Right lobe of liver (tissue), 4 donors: ENCODE data around the gene TAB2.

Source experiments
- POLR2A ChIP-seq: fragments of 450-650 bp; IDR thresholded peaks from one replicate; pipeline ENCODE4 v1.6.1; 2017; ENCODE audit warnings: antibody characterized with exemption, mild to moderate bottlenecking
- TF ChIP-seq, protein P1 (sequence below), 4 donors: fragments of 200-600 bp in 3 of 4; fragments of 450-650 bp in 1 of 4; IDR thresholded peaks; one replicate each; pipeline versions ENCODE4 v1.5.1 to v1.8.0; 2016 to 2022; ENCODE audit warnings: antibody characterized with exemption in 4 of 4, mild to moderate bottlenecking in 2 of 4
- donor health status: DM: no; HTN: no; CAD: no.
- donor health status: DM: no; HTN: no; CAD: no.
- donor health status: DM: no; HTN: yes; CAD: no.

DNA sequence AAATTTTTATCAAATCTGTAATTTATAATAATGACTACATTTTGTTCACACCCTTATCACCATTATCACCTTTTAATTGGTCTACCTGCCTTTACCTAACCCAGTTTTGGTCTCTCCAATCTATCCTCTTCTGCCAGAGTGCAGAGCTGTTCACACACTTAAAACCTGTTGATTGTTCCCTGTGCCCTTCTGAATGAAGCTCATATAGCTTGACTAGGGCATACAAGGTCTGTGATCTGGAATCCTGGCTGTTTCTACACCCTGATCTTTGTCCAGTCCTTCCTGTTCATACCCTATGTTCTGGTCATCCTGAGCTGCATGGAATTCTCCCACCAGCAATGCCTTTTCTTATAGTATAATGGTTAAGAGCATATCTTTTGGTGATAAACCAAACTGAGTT, 53.6 kb downstream of the TAB2 start:
- TF ChIP-seq, protein P1, sequence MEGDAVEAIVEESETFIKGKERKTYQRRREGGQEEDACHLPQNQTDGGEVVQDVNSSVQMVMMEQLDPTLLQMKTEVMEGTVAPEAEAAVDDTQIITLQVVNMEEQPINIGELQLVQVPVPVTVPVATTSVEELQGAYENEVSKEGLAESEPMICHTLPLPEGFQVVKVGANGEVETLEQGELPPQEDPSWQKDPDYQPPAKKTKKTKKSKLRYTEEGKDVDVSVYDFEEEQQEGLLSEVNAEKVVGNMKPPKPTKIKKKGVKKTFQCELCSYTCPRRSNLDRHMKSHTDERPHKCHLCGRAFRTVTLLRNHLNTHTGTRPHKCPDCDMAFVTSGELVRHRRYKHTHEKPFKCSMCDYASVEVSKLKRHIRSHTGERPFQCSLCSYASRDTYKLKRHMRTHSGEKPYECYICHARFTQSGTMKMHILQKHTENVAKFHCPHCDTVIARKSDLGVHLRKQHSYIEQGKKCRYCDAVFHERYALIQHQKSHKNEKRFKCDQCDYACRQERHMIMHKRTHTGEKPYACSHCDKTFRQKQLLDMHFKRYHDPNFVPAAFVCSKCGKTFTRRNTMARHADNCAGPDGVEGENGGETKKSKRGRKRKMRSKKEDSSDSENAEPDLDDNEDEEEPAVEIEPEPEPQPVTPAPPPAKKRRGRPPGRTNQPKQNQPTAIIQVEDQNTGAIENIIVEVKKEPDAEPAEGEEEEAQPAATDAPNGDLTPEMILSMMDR (IDR thresholded peaks at IDR 0.05) = no peak
- no peak for TF ChIP-seq POLR2A
